HG03196 (cell line): ENCODE results near the gene GTF3C6.
"Not testable (repeated sequence)": the region's sequence is repeated elsewhere in the genome, so short reads cannot be mapped to it uniquely, and the experiment has no call there.

Source experiments
- ATAC-seq: cut with Tn5 transposase; IDR thresholded peaks from one replicate; pipeline ENCODE4 v1.9.1; 2021; ENCODE audit not compliant: unreplicated experiment

The GTF3C6 gene

DNA sequence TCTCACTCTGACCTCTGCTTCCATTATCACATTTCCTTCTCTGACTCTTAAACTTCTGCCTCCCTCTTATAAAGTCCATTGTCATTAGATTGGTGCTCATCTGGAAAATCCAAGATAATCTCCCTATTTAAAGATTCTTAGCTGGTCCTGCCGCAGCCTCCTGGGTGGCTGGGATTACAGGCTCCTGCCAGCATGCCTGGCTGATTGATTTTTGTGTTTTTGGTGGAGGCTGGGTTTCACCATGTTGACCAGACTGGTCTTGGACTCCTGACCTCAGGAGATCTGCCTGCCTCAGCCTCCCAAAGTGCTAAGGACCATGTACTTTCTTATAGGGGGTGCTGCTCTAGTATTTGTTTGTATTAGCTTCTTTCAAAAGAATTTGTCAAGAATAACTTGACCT is 18.1 kb downstream of the GTF3C6 start:
- ATAC-seq: no peak

GRCh38 chr6:110979565-110980101 is 21.1 kb downstream of the GTF3C6 start:
- no peak for ATAC-seq

DNA sequence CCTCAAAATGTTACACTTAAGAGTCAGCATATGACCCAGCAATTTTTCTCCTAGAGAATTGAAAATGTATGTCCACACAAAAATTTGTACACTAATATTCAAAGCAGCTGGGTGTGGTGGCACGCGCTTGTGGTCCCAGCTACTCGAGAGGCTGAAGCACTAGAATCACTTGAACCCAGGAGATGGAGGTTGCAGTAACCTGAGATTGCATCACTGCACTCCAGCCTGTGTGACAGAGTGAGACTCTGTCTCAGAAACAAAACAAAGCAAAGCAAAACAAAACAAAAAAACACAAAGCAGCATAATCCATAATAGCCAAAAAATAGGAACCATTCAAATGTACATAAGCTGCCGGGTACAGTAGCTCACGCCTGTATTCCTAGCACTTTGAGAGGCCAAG is 21.7 kb downstream of the GTF3C6 start:
- no peak for ATAC-seq

- ATAC-seq: no peak
Observed at GRCh38 chr6:110980648-110981047, 22.1 kb downstream of the GTF3C6 start.

DNA sequence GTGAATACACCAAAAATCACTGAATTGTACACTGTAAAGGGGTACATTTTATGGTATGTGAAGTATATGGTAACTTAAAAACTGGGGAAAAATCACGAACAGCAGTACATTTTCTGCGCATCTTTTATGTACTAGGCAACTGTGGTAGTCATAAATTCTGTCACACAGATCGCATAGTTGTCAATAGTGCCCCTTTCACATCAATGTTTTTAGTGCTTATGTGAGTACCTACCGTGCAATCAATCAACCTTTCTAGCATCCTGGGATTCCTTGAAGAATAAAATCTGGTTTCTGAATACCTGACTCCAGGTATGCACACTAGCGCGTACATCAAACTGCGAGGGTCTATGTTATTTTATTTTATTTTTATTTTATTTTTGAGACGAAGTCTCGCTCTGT is 22.7 kb downstream of the GTF3C6 start:
- ATAC-seq: no peak

- no peak for ATAC-seq
Observed at GRCh38 chr6:110990840-110991576, 32.5 kb downstream of the GTF3C6 start.

- no peak for ATAC-seq
Observed at GRCh38 chr6:110996691-110997090, 38.2 kb downstream of the GTF3C6 start.

GRCh38 chr6:110999634-111000270 is 41.2 kb downstream of the GTF3C6 start:
- no peak for ATAC-seq

DNA sequence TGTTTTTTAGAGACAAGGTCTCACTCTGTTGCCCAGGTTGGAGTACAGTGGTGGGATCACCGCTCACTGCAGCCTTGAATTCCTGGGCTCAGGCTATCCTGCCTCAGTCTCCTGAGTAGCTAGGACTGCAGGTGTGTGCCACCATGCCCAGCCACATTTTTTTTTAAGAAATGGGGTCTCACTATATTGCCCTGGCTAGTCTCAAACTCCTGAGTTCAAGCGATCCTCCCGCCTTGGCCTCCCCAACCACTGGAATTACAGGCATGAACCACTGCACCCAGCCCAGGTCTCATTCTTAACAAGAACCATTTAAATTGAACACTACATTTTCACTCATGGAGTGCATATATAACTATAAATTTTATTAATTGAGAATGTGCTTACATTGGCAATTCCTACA is 43.8 kb downstream of the GTF3C6 start:
- ATAC-seq: no peak

DNA sequence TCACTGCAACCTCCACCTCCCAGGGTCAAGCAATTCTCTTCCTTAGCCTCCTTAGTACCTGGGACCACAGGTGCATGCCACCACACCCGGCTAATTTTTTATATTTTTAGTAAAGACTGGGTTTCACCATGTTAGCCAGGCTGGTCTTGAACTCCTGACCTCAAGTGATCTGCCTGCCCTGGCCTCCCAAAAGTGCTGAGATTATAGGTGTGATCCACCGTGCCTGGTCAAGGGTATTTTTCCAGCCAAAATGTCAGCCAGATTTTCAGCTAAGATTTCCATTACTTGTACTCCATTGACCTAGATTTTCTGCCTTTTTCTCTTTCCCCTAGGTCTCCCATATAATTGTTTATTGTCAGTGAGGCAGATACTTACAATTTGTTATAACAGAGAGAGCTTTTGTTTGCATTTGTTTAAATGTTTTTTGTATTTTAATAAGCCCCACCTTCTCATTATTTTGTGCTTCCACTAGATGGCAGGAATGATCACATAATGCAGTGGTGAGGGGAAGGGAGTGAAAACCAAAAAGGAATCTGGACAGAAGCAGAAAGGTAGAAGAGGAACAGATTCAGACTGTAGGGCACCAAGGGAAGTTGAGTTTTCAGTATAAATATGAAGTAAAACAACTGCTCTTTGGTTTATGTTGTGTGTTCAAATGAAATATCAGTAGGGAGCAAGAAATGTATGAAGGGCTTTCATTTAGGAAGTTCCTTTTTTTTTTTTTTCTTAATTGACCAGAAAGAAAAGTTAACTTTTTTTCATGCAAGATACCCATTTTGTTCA is 53.0 kb downstream of the GTF3C6 start:
- ATAC-seq: no peak

- ATAC-seq: no peak
Observed at GRCh38 chr6:111012143-111012452, 53.6 kb downstream of the GTF3C6 start.

DNA sequence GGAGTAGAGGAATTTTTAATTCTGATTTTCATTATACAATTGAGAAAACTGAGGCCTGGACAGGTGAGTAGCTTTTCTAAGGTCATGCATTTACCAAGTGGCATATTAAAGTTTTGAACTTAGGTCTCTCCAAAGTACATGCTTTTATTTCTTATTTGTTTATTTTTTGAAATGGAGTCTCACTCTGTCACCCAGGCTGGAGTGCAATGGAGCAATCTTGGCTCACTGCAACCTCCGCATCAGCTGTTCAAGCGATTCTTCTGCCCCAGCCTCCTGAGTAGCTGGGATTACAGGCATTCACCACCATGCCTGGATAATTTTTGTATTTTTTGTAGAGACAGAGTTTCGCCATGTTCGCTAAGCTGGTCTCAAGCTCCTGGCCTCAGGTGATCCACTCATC is 54.0 kb downstream of the GTF3C6 start:
- ATAC-seq: not testable (repeated sequence)

- no peak for ATAC-seq
Observed at GRCh38 chr6:111013144-111013915, 54.8 kb downstream of the GTF3C6 start.

DNA sequence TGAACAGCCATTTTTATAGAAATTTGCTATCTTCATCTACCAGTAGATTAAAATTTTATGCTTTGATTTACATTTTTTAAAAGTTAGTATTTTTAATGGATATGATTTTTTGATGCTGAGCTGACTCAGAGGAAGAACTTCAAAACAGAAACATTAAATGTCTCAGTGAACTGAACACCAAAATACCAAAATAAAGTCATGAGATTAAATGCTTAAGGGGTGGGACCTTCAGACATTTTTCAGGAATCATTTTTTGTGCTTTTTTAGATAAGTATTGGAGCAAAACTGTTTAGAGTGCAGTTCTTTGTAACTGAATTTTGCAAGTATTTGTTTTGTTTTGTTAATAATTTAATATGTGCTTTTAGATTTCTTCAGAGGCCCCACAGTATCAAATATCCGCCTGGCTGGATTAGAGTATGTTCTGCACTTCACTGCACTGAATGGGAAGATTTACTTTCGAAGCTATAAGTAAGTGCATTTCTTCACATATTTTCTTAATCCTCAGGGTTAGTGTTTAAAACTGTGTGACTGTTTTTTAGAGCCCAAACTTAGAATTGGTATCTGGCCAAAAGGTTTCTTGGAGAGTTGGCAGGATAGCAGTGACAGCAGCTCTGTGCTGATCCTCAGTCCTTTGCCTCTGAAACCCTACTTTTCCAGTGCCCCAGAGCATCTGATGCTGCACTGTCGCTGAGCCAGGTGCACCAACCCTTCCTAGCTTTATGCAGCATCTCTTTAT is 57.1 kb downstream of the GTF3C6 start:
- no peak for ATAC-seq

GRCh38 chr6:111017241-111017640 is 58.7 kb downstream of the GTF3C6 start:
- ATAC-seq: not testable (repeated sequence)
